Endothelial cell of umbilical vein (primary cell): ENCODE measurements around the gene C14orf132. TPM values are rescaled to one million over a fixed set of nuclear protein-coding genes. Genes with fewer than 3 reads are reported as not detected.

Experiments
- BruUV-seq: library from RNA; stranded (reverse); fragments of 400-500 nt; replicated peaks from 2 replicates; lab custom pipeline; 2021; lab: Mats Ljungman, UMichigan
- CTCF ChIA-PET: fragments of 300-600, 350-600 bp; sonication (Branson Sonifier 250); formaldehyde crosslinking; loops from one replicate; lab custom pipeline; 2021; ENCODE audit warnings: antibody characterized with exemption, inconsistent platforms; lab: Charles Lee
- POLR2A ChIA-PET: fragments of 300-600, 350-600 bp; sonication (Branson Sonifier 250); formaldehyde crosslinking; loops from one replicate; lab custom pipeline; 2021; ENCODE audit warnings: antibody characterized with exemption, inconsistent platforms; lab: Charles Lee
- DNase-seq: peaks from one replicate; pipeline ENCODE4 v3.0.0-alpha.2; 2011; ENCODE audit warnings: low read depth, low spot score
- FAIRE-seq: peaks from 2 replicates; lab custom pipeline; 2011; peaks lifted over from hg19 to GRCh38; lab: Jason Lieb, UNC
- H2AFZ ChIP-seq: 2 replicates; pipeline ENCODE4 v1.6.0; 2012; ENCODE audit warnings: low read depth, low read length, control low read depth, inconsistent platforms
- H3K27ac ChIP-seq: 2 replicates; pipeline ENCODE4 v1.5.1; 2011; ENCODE audit warnings: low read depth, mild to moderate bottlenecking, control low read depth, low read length, moderate library complexity; ENCODE audit not compliant: insufficient read depth
- H3K27me3 ChIP-seq, 2 experiments: 2 replicates each; pipeline versions ENCODE4 v1.6.0 to v1.6.1; 2011; ENCODE audit warnings: low read length in 2 of 2, mixed read lengths in 1 of 2; ENCODE audit not compliant: control insufficient read depth in 2 of 2, insufficient read depth in 2 of 2
- H3K36me3 ChIP-seq, 2 experiments: 2 replicates in 1 of 2; 3 replicates in 1 of 2; pipeline ENCODE4 v1.5.1; 2011; ENCODE audit warnings: low read length in 2 of 2, mild to moderate bottlenecking in 1 of 2, moderate library complexity in 1 of 2; ENCODE audit not compliant: control insufficient read depth in 2 of 2, insufficient read depth in 2 of 2; ENCODE audit errors: extremely low read depth in 1 of 2
- H3K4me1 ChIP-seq: 3 replicates; pipeline ENCODE4 v1.5.1; 2011; ENCODE audit warnings: mild to moderate bottlenecking, low read length; ENCODE audit not compliant: control insufficient read depth, insufficient read depth; ENCODE audit errors: extremely low read depth
- H3K4me2 ChIP-seq: 2 replicates; pipeline ENCODE4 v1.6.1; 2011; ENCODE audit warnings: low read length, control low read depth, mixed read lengths; ENCODE audit not compliant: insufficient read depth
- H3K4me3 ChIP-seq, 3 experiments: fragments of 200-600 bp in 1 of 3; sonication (generic), shearing (Covaris generic) in 1 of 3; replicated peaks in 1 of 3; 2 replicates each; pipeline ENCODE4 v1.5.1; 2011 to 2016; ENCODE audit warnings: control low read depth in 3 of 3, low read length in 3 of 3, mild to moderate bottlenecking in 2 of 3, inconsistent platforms in 1 of 3, low read depth in 1 of 3, moderate library complexity in 1 of 3; ENCODE audit not compliant: insufficient read depth in 1 of 3
- H3K79me2 ChIP-seq: 2 replicates; pipeline ENCODE4 v1.6.0; 2012; ENCODE audit warnings: low read length, inconsistent platforms; ENCODE audit not compliant: control insufficient read depth, insufficient read depth
- H3K9ac ChIP-seq: replicated peaks from 2 replicates; pipeline ENCODE3; 2011; ENCODE audit warnings: low read length, control low read depth; ENCODE audit not compliant: insufficient read depth; ENCODE audit errors: extremely low read depth
- H3K9me1 ChIP-seq: replicated peaks from 3 replicates; pipeline ENCODE4 v1.6.0; 2011; ENCODE audit warnings: mild to moderate bottlenecking, low read length; ENCODE audit not compliant: control insufficient read depth, insufficient read depth; ENCODE audit errors: extremely low read depth
- H3K9me3 ChIP-seq: replicated peaks from 2 replicates; pipeline ENCODE4 v1.5.1; 2012; ENCODE audit warnings: low read length, inconsistent platforms; ENCODE audit not compliant: control insufficient read depth, insufficient read depth
- H4K20me1 ChIP-seq: replicated peaks from 2 replicates; pipeline ENCODE3; 2011; ENCODE audit warnings: mild to moderate bottlenecking, low read length; ENCODE audit not compliant: control insufficient read depth, insufficient read depth; ENCODE audit errors: extremely low read depth
- CTCF ChIP-seq, 2 donors: IDR thresholded peaks; 1 replicate in 1 of 2; 2 replicates in 1 of 2; pipeline ENCODE4 v1.5.1; 2011; ENCODE audit warnings: low read length in 2 of 2, mild to moderate bottlenecking in 2 of 2, moderate library complexity in 2 of 2, control low read depth in 1 of 2, inconsistent platforms in 1 of 2, low read depth in 1 of 2; ENCODE audit not compliant: insufficient read depth in 1 of 2; ENCODE audit errors: extremely low read depth in 1 of 2
- EZH2 ChIP-seq: IDR thresholded peaks from 2 replicates; pipeline ENCODE4 v1.6.1; 2012; ENCODE audit warnings: borderline replicate concordance, low read depth, mild to moderate bottlenecking, moderate library complexity, low read length, inconsistent platforms; ENCODE audit not compliant: severe bottlenecking
- FOS ChIP-seq: IDR thresholded peaks from 2 replicates; pipeline ENCODE4 v1.6.1; 2011; ENCODE audit warnings: mild to moderate bottlenecking, low read length, moderate library complexity, borderline replicate concordance; ENCODE audit not compliant: insufficient read depth
- GATA2 ChIP-seq: IDR thresholded peaks from 2 replicates; pipeline ENCODE4 v1.7.0; 2011; ENCODE audit warnings: low read depth, mild to moderate bottlenecking, moderate library complexity, mixed read lengths, low read length; ENCODE audit not compliant: insufficient read length, insufficient read depth
- JUN ChIP-seq: IDR thresholded peaks from 2 replicates; pipeline ENCODE4 v1.6.1; 2011; ENCODE audit warnings: borderline replicate concordance, low read depth; ENCODE audit not compliant: insufficient read length, insufficient read depth
- MAX ChIP-seq: IDR thresholded peaks from 2 replicates; pipeline ENCODE4 v1.6.1; 2011; ENCODE audit not compliant: insufficient read depth, insufficient read length
- MYC ChIP-seq: IDR thresholded peaks from one replicate; pipeline ENCODE4 v1.6.1; 2011; ENCODE audit warnings: mild to moderate bottlenecking, low read depth, low read length
- POLR2A ChIP-seq: IDR thresholded peaks from 2 replicates; pipeline ENCODE4 v1.6.1; 2012; ENCODE audit warnings: low read depth, mild to moderate bottlenecking, control low read depth, low read length
- POLR2AphosphoS5 ChIP-seq: IDR thresholded peaks from 2 replicates; pipeline ENCODE4 v1.6.1; 2012; ENCODE audit warnings: low read depth, mild to moderate bottlenecking, control low read depth, low read length, moderate library complexity; ENCODE audit not compliant: insufficient read depth
- dilution Hi-C: fragments of 300-500 bp; cut with MboI; formaldehyde crosslinking; loops from one replicate; pipeline ENCODE4 v1.15.0; 2019; ENCODE audit warnings: low sequenced_read_pairs; ENCODE audit not compliant: extremely low pct_ligation_motif_present
- intact Hi-C: fragments of 100-400 bp; cut with micrococcal nuclease; formaldehyde crosslinking; loops from one replicate; pipeline ENCODE4 v1.10.0; 2022
- polyA plus RNA-seq, 4 experiments: library from polyadenylated mRNA; depleted of rRNA in 3 of 4; stranded (reverse) in 3 of 4; unstranded in 1 of 4; fragments of >200 nt; gene quantifications; 2 replicates each; pipeline versions ENCODE4 v1.2.1 to v1.2.3, GENCODE V29; 2011 to 2012; ENCODE audit warnings: missing spikeins in 1 of 4
- total RNA-seq: library from RNA; stranded (reverse); gene quantifications from 2 replicates; pipeline ENCODE4 v1.2.3, GENCODE V29; 2021

C14orf132 gene
- total and polyA plus RNA-seq, 2 donors (not counting 3 experiments of a cell fraction or from before 2014, with no cell fraction given): 3.2 to 7.6 TPM

GRCh38 chr14:96081224-96081623 is 42.1 kb downstream of the C14orf132 start:
- no peak for FAIRE-seq
- H3K4me2 ChIP-seq: no peak overlapping the region
- CTCF ChIA-PET: no interaction called here
- H3K9ac ChIP-seq: no peak overlapping the region
- no peaks in the 10 kb centered on the region for H3K27me3 ChIP-seq
- dilution Hi-C loops: no loop called here
- no peaks in the 10 kb centered on the region for H3K9me3 ChIP-seq
- intact Hi-C loops: no loop called here
- no peak overlapping the region for H2AFZ ChIP-seq
- no peak for DNase-seq
- POLR2A ChIA-PET: no interaction called here
- BruUV-seq: no TSS peak
- H3K79me2 ChIP-seq: no peaks in the 10 kb centered on the region
- no peak overlapping the region for H3K4me3 ChIP-seq
- H3K4me1 ChIP-seq: no peaks in the 10 kb centered on the region
- H3K36me3 ChIP-seq: no peaks in the 10 kb centered on the region
- H3K27ac ChIP-seq: no peak overlapping the region
- H4K20me1 ChIP-seq: no peaks in the 10 kb centered on the region
- no peaks in the 10 kb centered on the region for H3K9me1 ChIP-seq
- TF ChIP-seq MYC: no peak
- TF ChIP-seq POLR2A: no peak
- no peak for TF ChIP-seq GATA2
- no peak for TF ChIP-seq CTCF (IDR thresholded peaks at IDR 0.05; ENCODE audit: extremely low read depth in 1 of 2, insufficient read depth in 1 of 2, low read depth in 1 of 2, low read length in 2 of 2)
- no peak for TF ChIP-seq EZH2
- no peak for TF ChIP-seq JUN
- TF ChIP-seq MAX: no peak
- TF ChIP-seq POLR2AphosphoS5: no peak
- TF ChIP-seq FOS: no peak
